Superior temporal gyrus (tissue), 1 donor: ENCODE results near the gene SEC14L6.

Experiments used
- DNase-seq: peaks from one replicate; pipeline ENCODE4 v3.0.0-alpha.2; 2016; ENCODE audit errors: extremely low spot score

Gene SEC14L6

DNA sequence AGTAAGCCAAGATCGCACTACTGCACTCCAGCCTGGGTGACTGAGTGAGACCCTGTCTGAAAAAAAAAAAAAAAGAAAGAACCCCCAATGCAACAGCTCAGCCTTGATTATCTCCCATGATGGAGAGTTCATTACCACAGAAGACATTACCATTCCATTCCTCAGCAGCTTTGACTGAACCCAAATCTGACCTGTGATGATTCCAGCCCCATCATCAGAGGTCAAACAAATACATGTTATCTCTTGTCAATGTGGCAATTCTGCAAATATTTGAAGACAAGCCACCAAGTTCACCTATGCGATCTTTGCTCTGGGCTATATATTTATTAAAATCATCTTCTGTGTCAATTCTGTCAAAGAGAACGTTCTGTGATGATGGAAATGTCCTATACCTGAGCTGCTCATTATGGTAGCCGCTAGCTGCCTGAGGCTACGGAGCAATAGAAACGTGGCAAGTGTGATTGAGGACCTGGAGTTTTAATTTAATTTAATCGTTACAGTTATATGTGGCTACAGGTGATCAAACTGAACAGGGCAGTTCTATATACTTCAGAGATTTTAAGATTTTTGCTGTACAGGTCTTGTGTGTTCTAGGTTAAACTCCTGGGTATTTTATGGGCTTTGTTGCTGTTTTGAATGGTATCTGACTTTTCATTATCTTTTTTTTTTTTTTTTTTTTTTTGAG is 48.9 kb downstream of the SEC14L6 start:
- DNase-seq: no peak

DNA sequence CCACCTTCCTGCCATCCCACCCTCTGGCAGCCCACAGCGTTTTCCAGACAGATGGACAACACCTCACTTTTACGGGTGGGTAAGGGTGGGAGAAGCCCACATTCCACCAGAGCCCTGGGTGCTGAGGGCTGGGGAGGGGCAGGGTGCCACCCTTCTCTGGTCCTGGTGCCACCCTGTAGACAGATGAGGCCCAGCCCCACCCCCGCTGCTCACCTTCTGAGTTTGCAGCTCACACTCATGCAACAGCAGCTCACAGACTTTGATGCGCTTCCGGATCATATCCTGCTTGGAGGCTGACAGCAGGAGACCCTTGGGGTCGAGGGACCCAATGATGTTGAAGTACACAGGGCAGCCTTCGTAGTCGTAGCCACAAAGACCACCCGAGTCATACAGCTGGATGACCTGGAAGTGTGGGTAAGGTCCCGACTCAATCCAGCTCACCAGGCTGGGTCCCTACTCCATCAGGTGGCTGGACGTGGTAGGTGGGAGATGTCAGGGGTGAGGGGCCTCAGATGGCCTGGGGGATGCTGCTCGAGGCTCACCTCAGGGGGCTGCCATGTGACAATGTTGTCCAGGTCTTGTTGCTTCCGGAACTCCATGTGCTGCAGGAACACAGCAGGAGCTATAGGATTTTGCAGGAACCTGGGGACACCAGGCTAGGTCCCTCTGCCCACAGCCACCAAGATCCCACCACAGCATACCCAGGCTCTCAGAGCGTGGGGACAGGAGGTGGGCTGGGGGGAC is 51.3 kb downstream of the SEC14L6 start:
- DNase-seq: no peak

DNA sequence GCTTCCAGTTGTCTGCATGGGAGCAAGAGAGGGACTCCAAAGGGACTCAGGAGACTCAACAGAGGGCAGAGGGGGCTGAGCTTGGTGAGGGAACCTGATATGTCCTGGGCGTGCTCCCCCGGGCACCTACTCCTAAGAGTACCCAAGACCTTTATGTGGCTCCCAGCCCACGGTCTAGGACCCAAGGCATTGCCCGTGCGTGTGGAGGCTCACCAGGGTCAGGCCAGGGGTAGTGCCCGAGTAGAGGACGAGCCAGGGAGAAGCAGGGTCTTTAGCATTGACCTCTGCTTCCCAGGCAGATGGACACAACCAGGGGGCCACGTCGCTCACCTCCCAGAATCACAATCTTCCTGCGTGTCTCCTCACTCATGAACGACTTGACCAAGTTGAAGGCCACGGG is 54.4 kb downstream of the SEC14L6 start:
- no peak for DNase-seq

DNA sequence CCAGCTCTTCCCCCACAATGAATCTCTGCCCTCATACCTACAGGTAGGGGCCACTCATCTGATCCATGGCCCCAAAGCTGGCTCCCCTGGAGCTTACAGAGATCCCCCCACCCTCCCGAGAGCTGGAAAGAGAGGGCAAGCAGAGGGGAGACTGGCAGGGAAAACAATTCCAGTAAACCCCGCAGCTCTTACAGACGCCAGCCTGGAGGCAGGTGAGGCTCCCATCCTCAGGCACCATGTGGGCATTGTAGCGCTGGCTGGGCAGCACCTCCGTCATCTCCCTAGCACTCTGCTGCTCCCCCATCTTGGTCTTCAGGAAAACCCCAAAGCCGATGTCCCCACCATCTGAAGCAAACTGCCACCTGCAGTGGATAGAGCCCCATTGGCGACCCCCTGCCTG is 55.2 kb downstream of the SEC14L6 start:
- DNase-seq: no peak

DNA sequence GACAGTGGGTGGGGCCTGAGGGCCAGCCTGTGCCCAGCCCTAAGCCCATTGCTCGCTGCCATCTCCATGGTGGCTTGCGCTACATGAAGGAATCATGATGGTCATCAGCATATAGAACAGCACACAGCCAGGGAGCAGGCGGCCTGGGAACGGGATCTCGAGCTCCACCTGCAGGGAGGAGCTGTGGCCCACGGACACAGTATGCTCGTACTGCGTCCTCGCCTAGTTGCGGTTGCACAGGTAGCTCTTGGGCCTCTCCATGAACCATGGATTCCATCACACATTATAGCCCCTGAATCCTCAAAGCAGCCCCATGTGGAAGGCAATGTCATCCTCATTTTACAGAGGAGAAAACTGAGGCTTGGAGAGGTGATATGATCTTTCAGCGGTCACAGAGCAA is 56.1 kb downstream of the SEC14L6 start:
- DNase-seq: no peak

DNA sequence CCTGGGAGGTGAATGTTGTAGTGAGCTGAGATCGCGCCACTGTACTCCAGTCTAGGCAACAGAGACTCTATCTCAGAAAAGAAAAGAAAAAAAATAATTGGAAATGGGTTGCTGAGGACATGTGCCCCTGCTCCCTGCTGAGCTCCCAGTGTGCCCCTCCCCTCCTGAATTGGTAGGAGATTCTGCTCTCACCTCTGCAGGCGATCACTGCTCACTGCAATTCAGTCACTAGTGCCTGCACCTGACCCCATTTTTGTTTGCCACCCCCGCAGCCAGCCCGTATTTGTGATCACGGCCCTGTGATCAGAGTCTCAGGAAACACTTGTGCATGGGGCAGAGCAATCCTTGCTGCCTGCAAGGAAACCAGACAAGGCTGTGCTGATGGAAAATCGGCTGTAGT is 58.4 kb downstream of the SEC14L6 start:
- no peak for DNase-seq

DNA sequence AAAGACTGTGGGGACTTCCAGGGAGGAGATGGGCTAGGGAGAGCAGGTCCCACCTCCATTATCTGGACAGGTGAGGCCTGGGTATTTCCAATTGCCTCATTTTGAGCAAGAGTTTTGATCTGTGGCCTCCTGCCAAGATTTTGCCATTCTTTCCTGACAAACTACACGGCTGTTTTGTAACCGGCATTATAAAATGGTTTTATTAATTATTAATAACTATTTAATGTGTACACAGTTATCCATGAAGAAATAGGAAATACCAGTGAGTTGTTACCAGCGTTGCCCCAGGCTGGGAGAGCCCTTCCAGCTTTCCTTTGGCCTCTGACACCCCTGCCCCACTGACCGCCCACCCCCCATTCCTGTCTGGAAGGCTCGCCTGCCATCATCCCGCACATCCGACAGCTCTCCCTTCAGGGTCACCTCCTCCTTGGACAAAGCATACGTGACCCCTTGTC is 59.9 kb downstream of the SEC14L6 start:
- no peak for DNase-seq

DNA sequence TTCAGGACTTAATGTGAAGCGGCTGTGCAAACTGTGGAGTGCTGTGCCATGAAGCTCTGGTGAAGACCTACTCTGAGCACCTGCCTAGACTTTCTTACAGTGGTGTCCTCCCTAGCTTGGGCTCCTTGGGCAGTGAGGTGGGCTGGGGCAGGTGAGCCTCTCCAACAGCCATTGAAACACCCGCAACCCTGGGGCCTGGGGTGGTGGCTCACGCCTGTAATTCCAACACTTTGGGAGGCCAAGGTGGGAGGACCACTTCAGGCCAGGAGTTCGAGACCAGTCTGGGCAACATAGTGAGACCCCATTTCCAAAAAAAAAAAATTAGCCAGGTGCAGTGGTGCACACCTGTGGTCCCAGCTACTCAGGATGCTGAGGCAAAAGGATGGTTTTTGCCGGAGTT is 60.4 kb downstream of the SEC14L6 start:
- no peak for DNase-seq

DNA sequence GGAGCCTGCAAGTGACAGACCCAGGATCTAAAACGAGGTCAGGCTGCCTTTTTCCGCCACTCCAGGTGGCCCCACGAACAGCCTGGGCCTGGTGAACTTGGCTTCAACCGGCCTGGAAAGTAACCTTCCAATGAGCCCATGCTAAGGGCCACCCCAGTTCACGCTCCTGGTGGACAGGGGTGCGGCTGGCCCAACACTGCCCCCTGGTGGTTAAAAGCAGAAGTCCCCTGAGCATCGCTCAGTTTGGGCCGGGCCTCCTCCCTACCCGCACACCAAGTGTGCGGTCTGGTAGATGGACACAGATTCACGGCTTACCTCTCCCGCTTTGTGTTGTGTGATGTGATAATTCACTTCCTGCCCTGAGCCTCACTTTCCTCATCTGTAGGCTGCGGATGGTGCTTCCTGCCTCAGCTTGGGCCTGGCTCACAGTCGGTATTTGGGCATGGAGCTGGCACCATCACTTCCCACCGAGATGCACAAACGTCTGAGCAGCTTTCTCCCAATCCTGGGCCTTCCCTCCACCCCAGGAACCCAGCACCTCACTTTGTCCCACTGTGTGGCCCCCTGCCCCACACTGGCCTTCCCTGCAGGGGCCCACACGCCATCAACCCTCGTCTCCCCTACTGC is 61.1 kb downstream of the SEC14L6 start:
- peak; percentile 65 for DNase-seq

DNA sequence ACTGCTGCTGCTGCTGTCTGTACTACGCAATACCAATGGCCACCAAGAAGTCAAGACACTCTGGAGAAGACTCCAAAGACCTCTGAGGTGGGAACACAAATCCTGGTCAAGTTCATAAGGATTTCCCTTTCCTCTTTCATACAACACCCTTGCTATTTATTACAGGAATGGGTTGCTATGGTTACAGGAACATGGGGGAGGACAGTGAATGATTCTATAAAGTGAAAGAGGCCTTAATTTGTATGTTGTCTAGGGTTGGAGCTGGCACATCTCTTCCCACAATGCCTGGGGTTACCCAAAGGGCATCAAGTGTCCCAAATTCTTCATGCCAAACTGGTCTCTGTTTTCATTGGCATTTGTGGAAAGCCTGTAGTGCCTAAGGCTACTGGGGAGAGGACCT is 63.4 kb downstream of the SEC14L6 start:
- DNase-seq: no peak

DNA sequence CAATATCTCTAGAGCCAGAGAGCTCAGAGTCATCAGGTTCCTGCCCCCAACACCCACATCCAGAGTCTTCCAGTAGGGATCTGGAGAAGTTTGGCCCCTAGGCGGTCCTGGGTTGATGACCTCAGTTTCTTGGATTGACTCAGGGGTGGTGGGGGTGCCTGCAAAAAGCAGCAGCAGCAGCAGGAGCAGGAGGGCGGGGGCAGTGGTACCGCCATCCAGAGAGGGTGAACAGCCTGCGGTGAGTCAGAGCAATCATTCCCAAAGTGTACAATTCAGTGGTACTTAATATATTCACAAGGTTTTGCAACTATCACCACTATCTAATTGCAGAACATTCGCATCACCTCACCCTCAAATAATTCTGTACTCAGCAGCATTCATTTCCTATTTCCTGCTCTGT is 64.8 kb downstream of the SEC14L6 start:
- DNase-seq: no peak

DNA sequence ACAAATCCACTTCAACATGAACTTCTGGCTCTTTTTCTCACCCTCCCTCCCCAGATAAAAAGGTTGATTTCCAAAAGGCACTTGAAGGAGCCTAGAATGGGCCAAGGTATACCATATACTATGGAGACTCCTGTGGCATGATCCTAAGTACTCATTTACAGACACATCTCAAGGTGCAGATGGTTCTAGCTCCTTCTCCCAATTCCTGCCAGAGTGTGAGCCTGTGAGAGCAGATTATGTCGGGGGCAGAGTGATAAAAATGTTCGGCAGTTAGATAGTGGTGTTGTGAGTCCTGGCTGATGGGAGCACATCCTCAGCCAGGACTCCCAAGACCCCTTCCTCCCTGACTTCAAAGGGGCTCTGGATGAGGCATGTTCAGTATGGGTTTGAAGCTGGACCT is 66.6 kb downstream of the SEC14L6 start:
- no peak for DNase-seq

DNA sequence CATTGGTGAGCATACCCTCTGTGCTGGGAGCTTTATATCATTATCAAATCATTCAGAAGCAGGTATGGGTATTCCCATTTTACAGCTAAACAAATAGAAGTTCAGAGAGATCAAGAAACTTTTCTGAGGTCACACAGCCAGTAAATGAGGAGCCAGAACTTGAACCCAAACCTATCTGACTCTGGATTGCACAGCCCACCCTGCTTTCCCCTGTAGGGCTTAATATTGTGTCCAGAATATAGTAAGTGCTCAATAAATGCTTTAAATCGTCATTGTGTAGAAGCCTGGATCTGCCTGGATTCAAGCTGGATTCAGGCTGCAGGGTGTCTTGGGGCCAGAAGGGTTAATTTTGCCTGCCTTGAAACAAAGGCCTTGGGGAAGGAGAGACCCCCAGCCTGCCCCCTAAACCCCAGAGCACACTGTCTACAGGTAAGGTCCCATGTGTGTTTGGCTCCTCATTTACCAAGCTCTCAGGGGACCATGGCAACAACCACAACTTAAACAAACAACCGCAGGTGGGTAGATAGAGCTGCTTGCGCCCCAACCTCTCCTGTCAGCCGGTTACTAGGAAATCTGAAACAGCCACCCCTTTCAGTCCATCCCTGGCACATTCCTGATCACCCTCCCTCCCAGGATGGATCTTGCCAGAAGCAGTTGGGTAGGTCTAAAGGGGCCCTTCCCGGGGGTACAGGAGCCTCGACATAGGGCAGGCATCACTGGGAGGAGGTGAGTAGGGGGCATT is 71.7 kb downstream of the SEC14L6 start:
- DNase-seq: no peak

DNA sequence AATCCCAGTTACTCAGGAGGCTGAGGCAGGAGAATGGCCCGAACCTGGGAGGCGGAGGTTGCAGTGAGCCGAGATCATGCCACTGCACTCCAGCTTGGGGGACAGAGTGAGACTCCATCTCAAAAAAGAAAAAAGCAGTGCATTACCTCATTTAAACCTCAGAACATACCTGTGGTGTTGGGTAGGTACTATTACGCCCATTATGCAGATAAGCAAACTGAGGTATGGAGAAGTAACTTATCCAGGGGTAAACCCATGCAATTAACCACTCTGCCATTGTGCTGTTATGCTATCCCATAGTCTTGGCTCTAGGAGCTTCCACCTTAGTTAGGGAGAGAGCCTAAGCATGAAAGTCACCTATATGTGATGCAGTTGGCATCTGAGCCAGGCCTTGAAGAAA is 72.4 kb downstream of the SEC14L6 start:
- no peak for DNase-seq

DNA sequence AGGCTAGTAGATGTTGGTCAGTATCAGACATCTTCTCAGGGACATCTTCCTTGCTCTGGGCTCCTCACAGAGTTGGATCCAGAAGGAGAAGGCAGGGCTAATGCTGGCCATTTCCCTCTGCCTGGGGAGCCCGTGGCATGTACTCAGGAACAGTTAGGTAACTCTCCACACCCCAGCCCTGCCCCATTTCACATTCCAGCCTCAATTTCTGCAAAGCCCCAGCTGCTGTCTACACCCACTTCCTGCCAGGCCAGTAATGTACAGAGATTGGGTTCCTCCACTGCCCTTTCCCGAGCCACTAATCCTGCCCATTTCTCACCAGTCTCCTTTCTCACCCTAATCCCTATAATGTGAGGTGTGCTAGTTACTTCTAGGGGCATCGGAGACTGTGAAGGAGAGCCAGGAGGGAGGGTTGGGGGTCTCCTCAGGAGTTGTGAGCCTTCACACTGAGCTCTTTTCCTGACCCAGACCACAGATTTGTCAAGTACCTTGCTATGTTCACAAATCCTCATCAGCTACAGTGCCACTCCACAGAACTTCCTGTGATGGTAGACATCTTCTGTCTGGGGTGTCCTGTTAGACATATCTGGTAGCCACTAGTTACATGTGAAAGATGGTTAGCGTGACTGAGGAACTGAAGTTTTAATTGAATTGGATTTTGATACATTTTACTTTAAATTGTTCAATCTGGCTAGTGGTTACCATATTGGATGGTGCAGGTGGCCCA is 73.4 kb downstream of the SEC14L6 start:
- no peak for DNase-seq
